GM12891 (cell line): ENCODE results near the gene DSTYK.
"Not testable (repeated sequence)": the region's sequence is repeated elsewhere in the genome, so short reads cannot be mapped to it uniquely, and the experiment has no call there.

ENCODE experiments used
- DNase-seq: peaks from one replicate; pipeline ENCODE4 v3.0.0; 2011; ENCODE audit warnings: low spot score; ENCODE audit not compliant: insufficient read length
- FAIRE-seq: peaks from 2 replicates; lab custom pipeline; 2011; peaks lifted over from hg19 to GRCh38; lab: Jason Lieb, UNC
- PAX5 ChIP-seq: IDR thresholded peaks from 2 replicates; pipeline ENCODE4 v1.6.1; 2011; ENCODE audit warnings: low read length, moderate library complexity, mild to moderate bottlenecking; ENCODE audit not compliant: insufficient read depth, severe bottlenecking
- POLR2A ChIP-seq: IDR thresholded peaks from 2 replicates; pipeline ENCODE4 v1.6.1; 2011; ENCODE audit warnings: low read depth, low read length, control low read depth
- POLR2AphosphoS5 ChIP-seq: IDR thresholded peaks from 2 replicates; pipeline ENCODE4 v1.6.1; 2011; ENCODE audit warnings: low read depth, low read length, control low read depth
- POU2F2 ChIP-seq: IDR thresholded peaks from 2 replicates; pipeline ENCODE4 v1.6.1; 2011; ENCODE audit warnings: low read depth, mild to moderate bottlenecking, control low read depth, low read length, moderate library complexity
- SPI1 ChIP-seq: IDR thresholded peaks from 2 replicates; pipeline ENCODE4 v1.6.1; 2011; ENCODE audit warnings: low read depth, low read length, control low read depth
- TAF1 ChIP-seq: IDR thresholded peaks from 2 replicates; pipeline ENCODE4 v1.6.1; 2011; ENCODE audit warnings: low read depth, low read length, control low read depth

Gene DSTYK

GRCh38 chr1:205183676-205184335 lies 27.7 kb downstream of the DSTYK start:
- TF ChIP-seq SPI1 (no peak), PAX5 (no peak), POLR2AphosphoS5 (no peak), POU2F2 (no peak)
- no peak for DNase-seq
- FAIRE-seq = no peak

GRCh38 chr1:205182930-205183329 lies 28.6 kb downstream of the DSTYK start:
- DNase-seq (no peak), FAIRE-seq (no peak)
- TF ChIP-seq PAX5 (no peak), TAF1 (no peak), POLR2AphosphoS5 (no peak), SPI1 (no peak), POLR2A (no peak), POU2F2 (no peak)

GRCh38 chr1:205180331-205180730 lies 31.2 kb downstream of the DSTYK start:
- FAIRE-seq, DNase-seq: not testable (repeated sequence)

- DNase-seq (no peak), FAIRE-seq (no peak)
These were observed 31.7 kb downstream of the DSTYK start for GRCh38 chr1:205179842-205180241.

GRCh38 chr1:205172729-205173366 lies 38.7 kb downstream of the DSTYK start:
- DNase-seq (no peak), FAIRE-seq (no peak)
- TF ChIP-seq TAF1 (no peak), POLR2AphosphoS5 (no peak), POLR2A (no peak), SPI1 (no peak), POU2F2 (no peak), PAX5 (no peak)

More at GRCh38 chr1:205179842-205180241, 31.7 kb downstream of the DSTYK start:
- TF ChIP-seq SPI1 = no peak
- TF ChIP-seq POU2F2 = no peak
- no peak for TF ChIP-seq TAF1
- no peak for TF ChIP-seq POLR2A
- TF ChIP-seq PAX5 = no peak
- no peak for TF ChIP-seq POLR2AphosphoS5

- TF ChIP-seq POLR2AphosphoS5 = no peak
- TF ChIP-seq PAX5 = no peak
- no peak for TF ChIP-seq POLR2A
- no peak for TF ChIP-seq POU2F2
- FAIRE-seq (no peak), DNase-seq (no peak)
These were observed 40.1 kb downstream of the DSTYK start for GRCh38 chr1:205171369-205171768.

GRCh38 chr1:205170532-205171269 lies 40.8 kb downstream of the DSTYK start:
- no peak for TF ChIP-seq SPI1
- TF ChIP-seq POU2F2 = no peak
- no peak for TF ChIP-seq TAF1
- TF ChIP-seq PAX5 = no peak
- no peak for TF ChIP-seq POLR2A
- no peak for TF ChIP-seq POLR2AphosphoS5
- peak; percentile 31 for FAIRE-seq
- DNase-seq = no peak

- no peak for DNase-seq
- TF ChIP-seq PAX5 (no peak), SPI1 (no peak), POLR2AphosphoS5 (no peak), POLR2A (no peak), TAF1 (no peak), POU2F2 (no peak)
- FAIRE-seq = no peak
These were observed 42.3 kb downstream of the DSTYK start for GRCh38 chr1:205169248-205169647.

GRCh38 chr1:205168291-205168690 lies 43.2 kb downstream of the DSTYK start:
- DNase-seq = no peak
- no peak for FAIRE-seq
- TF ChIP-seq POLR2A (no peak), POU2F2 (no peak), SPI1 (no peak), TAF1 (no peak), POLR2AphosphoS5 (no peak), PAX5 (no peak)

GRCh38 chr1:205162301-205162700 lies 49.2 kb downstream of the DSTYK start:
- DNase-seq (no peak), FAIRE-seq (no peak)
- TF ChIP-seq POU2F2 = no peak
- no peak for TF ChIP-seq SPI1
- no peak for TF ChIP-seq POLR2A
- TF ChIP-seq TAF1 = no peak
- TF ChIP-seq PAX5 = no peak
- TF ChIP-seq POLR2AphosphoS5 = no peak
